ENCODE data around the gene FANCD2OS. TPM values are rescaled to one million over a fixed set of nuclear protein-coding genes. Genes with fewer than 3 reads are reported as not detected.
"Not testable (repeated sequence)": the region's sequence is repeated elsewhere in the genome, so short reads cannot be mapped to it uniquely, and the experiment has no call there.

The FANCD2OS gene
- total RNA-seq, 4 donors from 2014 or later, result not detected

DNA sequence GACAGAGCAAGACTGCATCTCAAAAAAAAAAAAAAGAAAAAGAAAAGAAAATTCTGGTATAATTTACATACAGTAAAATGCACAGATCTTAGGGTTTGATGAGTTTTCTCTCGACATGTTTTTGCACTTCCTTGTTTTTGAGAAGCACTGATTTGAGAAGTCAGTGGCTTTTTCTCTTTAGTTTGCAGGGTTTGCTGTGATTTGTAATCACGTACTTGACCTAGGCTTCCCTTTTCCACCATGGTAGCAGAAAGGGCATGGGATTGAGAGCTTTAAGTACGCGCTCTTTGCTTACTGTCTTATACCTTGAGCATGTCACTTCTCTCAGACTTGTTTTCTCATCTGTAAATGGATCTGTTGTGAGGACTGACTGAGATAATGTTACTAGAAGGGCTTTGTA is 37.6 kb upstream of the FANCD2OS start:
- TF ChIP-seq, protein P1, sequence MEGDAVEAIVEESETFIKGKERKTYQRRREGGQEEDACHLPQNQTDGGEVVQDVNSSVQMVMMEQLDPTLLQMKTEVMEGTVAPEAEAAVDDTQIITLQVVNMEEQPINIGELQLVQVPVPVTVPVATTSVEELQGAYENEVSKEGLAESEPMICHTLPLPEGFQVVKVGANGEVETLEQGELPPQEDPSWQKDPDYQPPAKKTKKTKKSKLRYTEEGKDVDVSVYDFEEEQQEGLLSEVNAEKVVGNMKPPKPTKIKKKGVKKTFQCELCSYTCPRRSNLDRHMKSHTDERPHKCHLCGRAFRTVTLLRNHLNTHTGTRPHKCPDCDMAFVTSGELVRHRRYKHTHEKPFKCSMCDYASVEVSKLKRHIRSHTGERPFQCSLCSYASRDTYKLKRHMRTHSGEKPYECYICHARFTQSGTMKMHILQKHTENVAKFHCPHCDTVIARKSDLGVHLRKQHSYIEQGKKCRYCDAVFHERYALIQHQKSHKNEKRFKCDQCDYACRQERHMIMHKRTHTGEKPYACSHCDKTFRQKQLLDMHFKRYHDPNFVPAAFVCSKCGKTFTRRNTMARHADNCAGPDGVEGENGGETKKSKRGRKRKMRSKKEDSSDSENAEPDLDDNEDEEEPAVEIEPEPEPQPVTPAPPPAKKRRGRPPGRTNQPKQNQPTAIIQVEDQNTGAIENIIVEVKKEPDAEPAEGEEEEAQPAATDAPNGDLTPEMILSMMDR (IDR thresholded peaks at IDR 0.05), result no peak
- ATAC-seq (ENCODE audit: low FRiP score), result no peak
- no peak for DNase-seq (ENCODE audit: low spot score)

DNA sequence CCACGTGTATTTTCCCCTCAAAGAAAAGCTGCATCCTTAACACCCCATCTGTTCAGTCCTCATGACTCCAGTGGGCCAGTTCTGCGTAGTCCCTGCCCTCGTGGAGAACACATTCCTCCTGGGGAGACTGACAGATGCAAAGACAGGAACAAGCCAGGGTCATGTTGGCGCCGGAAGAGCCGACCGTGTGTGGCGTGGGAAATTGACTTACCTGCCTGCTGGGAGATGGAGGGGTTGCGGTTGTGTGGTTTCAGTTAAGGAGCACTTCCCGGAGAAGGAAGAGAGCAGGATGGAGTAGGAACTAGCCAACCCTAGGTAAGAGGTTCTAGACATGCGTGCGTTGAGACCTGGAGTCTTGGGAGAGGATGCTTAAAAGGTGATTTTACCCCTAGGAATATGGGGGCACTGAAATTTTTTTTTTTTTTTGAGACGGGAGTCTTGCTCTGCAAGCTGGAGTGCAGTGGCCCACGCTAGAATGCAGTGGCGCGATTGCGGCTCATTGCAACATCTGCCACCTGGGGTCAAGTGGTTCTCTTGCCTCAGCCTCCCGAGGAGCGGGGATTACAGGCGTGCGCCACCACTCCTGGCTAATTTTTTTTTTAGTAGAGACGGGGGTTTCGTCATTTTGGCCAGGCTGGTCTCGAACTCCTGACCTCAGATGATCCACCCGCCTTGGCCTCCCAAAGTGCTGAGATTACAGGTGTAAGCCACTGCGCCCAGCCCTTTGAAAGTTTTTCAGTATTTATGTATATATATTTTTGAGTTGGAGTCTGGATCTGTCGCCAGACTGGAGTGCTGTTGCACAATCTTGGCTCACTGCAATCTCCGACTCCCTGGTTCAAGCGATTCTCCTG is 34.9 kb upstream of the FANCD2OS start:
- DNase-seq (ENCODE audit: low spot score) (no peak), ATAC-seq (ENCODE audit: low FRiP score) (no peak)
- TF ChIP-seq, protein P1 (IDR thresholded peaks at IDR 0.05), result no peak

DNA sequence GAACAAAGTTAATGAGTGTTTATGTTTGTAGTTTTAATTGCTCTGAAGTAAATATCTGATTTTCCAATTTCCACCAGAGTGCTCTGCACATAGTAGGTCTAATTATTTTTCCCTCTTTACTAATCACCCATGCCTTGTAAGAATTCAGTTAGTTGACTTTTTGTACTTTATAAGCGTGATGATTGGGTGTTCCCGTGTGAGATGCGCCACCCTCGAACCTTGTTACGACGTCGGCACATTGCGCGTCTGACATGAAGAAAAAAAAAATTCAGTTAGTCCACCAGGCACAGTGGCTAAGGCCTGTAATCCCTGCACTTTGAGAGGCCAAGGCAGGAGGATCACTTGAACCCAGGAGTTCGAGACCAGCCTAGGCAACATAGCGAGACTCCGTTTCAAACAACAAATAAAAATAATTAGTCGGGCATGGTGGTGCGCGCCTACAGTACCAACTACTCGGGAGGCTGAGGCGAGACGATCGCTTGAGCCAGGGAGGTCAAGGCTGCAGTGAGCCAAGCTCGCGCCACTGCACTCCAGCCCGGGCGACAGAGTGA is 33.0 kb upstream of the FANCD2OS start:
- TF ChIP-seq, protein P1 (IDR thresholded peaks at IDR 0.05), result no peak
- ATAC-seq (ENCODE audit: low FRiP score), result no peak
- DNase-seq (ENCODE audit: low spot score), result no peak

DNA sequence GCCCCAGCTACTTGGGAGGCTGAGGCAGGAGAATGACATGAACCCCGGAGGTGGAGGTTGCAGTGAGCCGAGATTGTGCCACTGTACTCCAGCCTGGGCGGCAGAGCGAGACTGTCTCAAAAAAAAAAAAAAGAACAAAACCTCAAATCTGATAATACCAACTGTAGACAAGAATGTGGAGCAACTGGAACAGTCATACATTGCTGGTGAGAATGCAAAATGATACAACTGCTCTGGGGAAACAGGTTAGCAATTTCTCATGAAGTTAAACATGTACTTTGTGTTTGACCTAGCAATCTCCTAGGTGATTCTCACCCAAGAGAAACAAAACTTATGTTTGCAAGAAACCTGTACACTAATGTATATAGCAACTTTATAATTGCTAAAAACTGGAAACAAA is 29.1 kb upstream of the FANCD2OS start:
- DNase-seq (ENCODE audit: low spot score) (no peak), ATAC-seq (ENCODE audit: low FRiP score) (no peak)
- TF ChIP-seq, protein P1 (IDR thresholded peaks at IDR 0.05), result no peak

DNA sequence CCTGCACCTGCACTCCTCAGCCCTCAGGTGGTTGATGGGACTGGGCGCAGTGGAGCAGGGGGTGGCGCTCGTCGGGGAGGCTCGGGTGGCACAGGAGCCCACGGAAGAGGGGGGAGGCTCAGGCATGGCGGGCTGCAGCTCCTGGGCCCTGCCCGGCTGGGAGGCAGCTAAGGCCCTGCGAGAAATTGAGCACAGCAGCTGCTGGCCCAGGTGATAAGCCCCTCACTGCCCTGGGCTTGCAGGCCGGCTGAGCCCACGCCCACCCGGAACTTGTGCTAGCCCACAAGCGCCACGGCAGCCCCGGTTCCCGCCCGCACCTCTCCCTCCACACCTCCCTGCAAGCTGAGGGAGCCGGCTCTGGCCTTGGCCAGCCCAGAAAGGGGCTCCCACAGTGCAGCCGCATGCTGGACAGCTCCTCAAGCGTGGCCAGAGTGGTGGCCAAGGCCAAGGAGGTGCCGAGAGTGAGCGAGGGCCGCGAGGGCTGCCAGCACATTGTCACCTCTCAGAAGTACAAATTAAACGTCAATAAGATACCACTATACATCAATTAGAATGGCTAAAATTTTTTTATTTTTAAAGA is 28.5 kb upstream of the FANCD2OS start:
- TF ChIP-seq, protein P1 (IDR thresholded peaks at IDR 0.05), result no peak
- ATAC-seq (ENCODE audit: low FRiP score), result no peak

DNA sequence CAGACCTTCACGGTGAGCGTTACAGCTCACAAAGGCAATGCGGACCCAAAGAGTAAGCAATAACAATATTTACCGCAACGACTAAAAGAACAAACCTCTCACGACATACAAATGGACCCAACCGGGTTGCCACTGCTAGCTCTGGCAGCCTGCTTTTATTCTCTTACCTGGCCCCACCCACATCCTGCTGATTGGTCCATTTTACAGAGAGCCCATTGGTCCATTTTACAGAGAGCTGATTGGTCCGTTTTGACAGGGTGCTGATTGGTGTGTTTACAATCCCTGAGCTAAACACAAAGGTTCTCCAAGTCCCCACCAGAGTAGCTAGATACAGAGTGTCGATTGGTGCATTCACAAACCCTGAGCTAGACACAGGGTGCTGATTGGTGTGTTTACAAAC is 27.8 kb upstream of the FANCD2OS start:
- not testable (repeated sequence) for ATAC-seq (ENCODE audit: low FRiP score); DNase-seq (ENCODE audit: low spot score)

More for the DNA sequence above, 28.5 kb upstream of the FANCD2OS start:
- DNase-seq (ENCODE audit: low spot score), result no peak

DNA sequence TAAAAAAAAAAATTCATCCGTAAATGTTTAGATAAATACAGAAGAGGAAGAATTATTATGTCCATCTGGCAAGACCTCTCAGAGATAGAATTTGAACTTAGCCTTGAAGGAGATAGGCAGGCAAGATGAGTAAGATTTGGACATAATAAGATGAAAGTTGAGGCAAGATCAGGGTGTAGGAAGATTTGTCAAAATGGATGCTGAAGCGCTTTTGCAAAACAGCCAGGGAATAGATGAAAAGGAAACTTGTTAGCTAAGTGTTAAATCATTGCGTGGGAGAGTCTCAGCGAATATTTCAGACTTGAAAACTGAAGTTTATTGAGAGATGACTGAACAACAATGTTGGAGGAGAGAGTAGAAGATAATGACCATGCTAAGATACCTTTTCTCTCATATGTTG is 14.7 kb upstream of the FANCD2OS start:
- no peak for DNase-seq (ENCODE audit: low spot score)
- TF ChIP-seq, protein P1 (IDR thresholded peaks at IDR 0.05), result no peak

More for the DNA sequence above, 14.7 kb upstream of the FANCD2OS start:
- ATAC-seq (ENCODE audit: low FRiP score), result no peak
